Stimulated activated naive CD8-positive, alpha-beta T cell treated with anti-CD3 and anti-CD28 coated beads, Interleukin-15, Interleukin-2, amounts not matched to agents 100 ng/mL and 50 ng/mL, for 24 hours (primary cell): ENCODE measurements around the gene RELL1.

Experiments
- H3K27ac Mint-ChIP-seq: one replicate; pipeline ENCODE4 v1.8.0; 2021; ENCODE audit warnings: mild to moderate bottlenecking, mixed read lengths
- H3K27me3 Mint-ChIP-seq: one replicate; pipeline ENCODE4 v1.8.0; 2021; ENCODE audit warnings: mixed read lengths
- H3K36me3 Mint-ChIP-seq: one replicate; pipeline ENCODE4 v1.8.0; 2021; ENCODE audit warnings: low read depth, mixed read lengths
- H3K4me1 Mint-ChIP-seq: one replicate; pipeline ENCODE4 v1.8.0; 2021; ENCODE audit warnings: low read depth, mixed read lengths
- H3K4me3 Mint-ChIP-seq: one replicate; pipeline ENCODE4 v1.8.0; 2021; ENCODE audit warnings: mild to moderate bottlenecking, mixed read lengths
- H3K9me3 Mint-ChIP-seq: one replicate; pipeline ENCODE4 v1.8.0; 2021; ENCODE audit warnings: mixed read lengths

The RELL1 gene

DNA sequence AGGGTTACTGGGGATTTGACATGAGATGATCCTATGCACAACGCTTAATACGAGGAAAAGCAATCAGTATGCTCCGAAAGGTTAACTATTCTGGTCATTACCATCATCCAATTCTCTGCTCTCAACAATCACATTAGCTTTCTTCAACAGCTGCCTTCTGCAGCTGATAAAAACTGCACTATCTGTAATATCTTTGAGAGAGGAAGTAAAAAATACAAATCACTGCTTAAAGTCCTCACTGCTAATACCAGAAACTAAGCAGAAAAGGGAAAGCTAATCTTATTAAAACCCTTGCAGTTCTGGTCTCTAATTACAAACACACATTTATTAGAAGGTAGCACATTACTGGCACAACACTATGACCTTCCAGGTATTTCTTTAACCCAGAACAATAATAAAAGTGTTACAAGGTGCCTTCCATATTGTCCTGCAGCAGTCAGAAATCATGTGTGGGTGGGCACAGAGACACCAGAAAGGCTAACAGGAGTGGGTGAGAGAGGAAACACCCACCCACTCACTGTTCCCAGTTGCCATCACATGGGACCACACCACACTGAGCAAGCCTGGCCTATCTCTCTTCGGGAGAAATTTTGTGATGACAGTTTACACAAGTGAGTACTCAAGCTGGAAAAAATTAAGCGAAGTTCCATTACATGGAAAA lies 71.0 kb downstream of the RELL1 start:
- Mint-ChIP-seq H3K27ac (peak overlapping the region; percentile 17), H3K9me3 (no peaks in the 10 kb centered on the region), H3K4me3 (no peak overlapping the region), H3K36me3 (peaks cover 6% of the 10 kb centered on the region), H3K27me3 (no peaks in the 10 kb centered on the region), H3K4me1 (peaks cover 20% of the 10 kb centered on the region)

DNA sequence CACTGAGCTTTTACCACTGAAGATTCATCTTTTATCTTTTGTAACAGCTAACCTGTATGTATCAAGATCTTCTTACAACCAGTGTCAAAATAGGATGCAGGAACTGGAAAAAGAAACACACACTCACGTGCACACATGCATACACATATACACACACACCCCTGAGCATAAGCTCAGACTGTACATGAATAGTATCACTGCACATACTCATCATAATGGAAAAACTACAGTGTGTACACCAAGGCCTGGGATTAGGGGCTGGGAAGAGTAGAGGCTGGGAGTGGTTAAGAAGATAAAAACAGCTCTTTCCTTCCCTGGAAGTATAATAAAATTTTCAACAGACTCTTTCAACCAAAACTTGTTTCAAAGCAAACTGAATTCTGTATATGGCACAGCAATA lies 73.4 kb downstream of the RELL1 start:
- Mint-ChIP-seq H3K27me3 (no peaks in the 10 kb centered on the region), H3K36me3 (peaks cover 13% of the 10 kb centered on the region), H3K27ac (no peak overlapping the region), H3K9me3 (no peaks in the 10 kb centered on the region), H3K4me3 (no peak overlapping the region), H3K4me1 (peaks cover 20% of the 10 kb centered on the region)

DNA sequence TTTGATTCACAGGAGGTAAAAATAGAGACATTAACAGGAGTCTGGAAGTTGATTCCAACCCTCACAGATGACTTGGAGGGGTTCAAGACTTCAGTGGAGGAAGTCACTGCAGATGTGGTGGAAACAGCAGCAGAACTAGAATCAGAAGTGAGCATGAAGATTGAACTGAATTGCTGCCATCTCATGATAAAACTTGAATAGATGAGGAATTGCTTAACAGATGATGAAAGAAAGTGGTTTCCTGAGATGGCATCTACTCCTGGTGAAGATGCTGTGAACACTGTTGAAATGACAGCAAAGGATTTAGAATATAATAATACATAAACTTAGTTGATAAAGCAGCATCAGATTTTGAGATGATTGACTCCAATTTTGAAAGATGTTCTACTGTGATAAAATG lies 76.5 kb downstream of the RELL1 start:
- Mint-ChIP-seq H3K27ac (no peak overlapping the region), H3K27me3 (no peaks in the 10 kb centered on the region), H3K36me3 (peaks cover 13% of the 10 kb centered on the region), H3K9me3 (no peaks in the 10 kb centered on the region), H3K4me3 (no peak overlapping the region), H3K4me1 (no peaks in the 10 kb centered on the region)

DNA sequence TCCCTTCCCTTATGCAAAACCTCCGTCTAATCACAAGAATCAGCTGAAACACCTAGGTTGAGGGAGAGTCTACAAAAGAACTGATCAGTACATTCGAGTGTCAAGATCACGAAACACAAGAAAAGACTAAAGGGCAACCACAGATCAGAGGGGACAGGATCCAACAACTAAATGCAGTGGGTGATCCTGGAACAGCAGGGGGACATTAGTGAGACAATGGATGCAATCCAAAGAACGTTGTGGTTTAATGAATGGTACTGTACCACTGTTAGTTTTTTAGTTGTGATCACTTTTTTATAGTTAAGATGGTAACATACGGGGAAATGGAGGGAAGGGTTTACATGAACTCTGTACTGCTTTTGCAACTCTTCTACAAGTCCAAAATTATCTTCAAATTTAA lies 79.2 kb downstream of the RELL1 start:
- Mint-ChIP-seq H3K4me3 (no peak overlapping the region), H3K9me3 (no peaks in the 10 kb centered on the region), H3K36me3 (peaks cover 7% of the 10 kb centered on the region), H3K27me3 (no peaks in the 10 kb centered on the region), H3K27ac (no peak overlapping the region), H3K4me1 (peaks cover 6% of the 10 kb centered on the region)

DNA sequence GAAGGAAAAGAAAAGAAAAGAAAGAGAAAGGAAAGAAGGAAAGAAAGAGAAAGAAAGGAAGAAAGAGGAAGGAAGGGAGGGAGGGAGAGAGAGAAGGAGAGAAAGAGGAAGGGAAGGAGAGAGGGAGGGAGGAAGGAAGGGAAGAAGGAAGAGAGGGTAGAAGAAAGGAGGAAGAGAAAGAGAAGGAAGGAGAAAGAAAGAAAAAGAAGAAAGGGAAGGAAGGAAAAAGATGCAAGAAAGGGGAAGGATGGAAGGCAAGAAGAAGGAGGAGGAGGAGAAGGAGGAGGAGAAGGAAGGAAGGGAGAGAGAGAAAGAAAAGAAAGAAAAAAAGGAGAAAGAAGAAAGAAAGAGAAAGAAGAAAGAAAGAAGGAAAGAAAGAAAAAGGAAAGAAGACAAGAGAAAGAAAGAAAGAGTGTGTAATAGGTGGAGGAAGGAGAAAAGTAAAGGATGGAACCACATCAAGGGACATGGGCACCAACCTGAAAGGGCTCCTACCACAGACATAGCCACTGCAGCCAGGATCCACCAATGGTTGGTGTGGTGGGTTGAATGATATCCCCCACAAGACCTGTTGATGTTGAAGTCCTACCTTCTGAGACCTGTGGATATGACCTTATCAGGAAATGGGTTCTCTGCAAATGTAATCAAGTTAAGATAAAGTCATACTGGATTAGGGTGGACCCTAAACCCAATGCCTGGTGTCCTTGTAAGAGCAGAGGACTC lies 80.2 kb downstream of the RELL1 start:
- peaks cover 7% of the 10 kb centered on the region for H3K36me3 Mint-ChIP-seq
- H3K4me1 Mint-ChIP-seq, result peaks cover 14% of the 10 kb centered on the region
- H3K9me3 Mint-ChIP-seq, result no peaks in the 10 kb centered on the region
- no peak overlapping the region for H3K4me3 Mint-ChIP-seq
- H3K27me3 Mint-ChIP-seq, result no peaks in the 10 kb centered on the region
- no peak overlapping the region for H3K27ac Mint-ChIP-seq

DNA sequence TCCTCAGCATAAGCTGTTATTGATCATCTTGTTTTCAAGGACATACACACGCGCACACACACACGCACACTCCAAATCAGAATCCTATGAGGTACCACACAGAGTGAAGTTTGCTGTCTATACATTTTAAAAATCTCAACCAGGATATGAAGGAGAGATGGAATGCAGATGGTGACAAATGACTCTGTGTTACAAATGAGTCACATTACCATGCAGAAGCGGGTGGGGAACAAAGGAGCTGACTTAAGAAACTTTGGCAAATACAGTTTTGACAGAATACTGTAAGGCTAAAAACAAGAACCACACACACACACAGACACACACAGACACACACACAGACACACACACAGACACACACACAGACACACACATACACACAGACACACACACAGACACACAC lies 81.7 kb downstream of the RELL1 start:
- no peaks in the 10 kb centered on the region for H3K9me3 Mint-ChIP-seq
- no peaks in the 10 kb centered on the region for H3K27me3 Mint-ChIP-seq
- H3K27ac Mint-ChIP-seq, result no peak overlapping the region
- no peak overlapping the region for H3K4me3 Mint-ChIP-seq
- H3K4me1 Mint-ChIP-seq, result peaks cover 17% of the 10 kb centered on the region
- H3K36me3 Mint-ChIP-seq, result peaks cover 4% of the 10 kb centered on the region

DNA sequence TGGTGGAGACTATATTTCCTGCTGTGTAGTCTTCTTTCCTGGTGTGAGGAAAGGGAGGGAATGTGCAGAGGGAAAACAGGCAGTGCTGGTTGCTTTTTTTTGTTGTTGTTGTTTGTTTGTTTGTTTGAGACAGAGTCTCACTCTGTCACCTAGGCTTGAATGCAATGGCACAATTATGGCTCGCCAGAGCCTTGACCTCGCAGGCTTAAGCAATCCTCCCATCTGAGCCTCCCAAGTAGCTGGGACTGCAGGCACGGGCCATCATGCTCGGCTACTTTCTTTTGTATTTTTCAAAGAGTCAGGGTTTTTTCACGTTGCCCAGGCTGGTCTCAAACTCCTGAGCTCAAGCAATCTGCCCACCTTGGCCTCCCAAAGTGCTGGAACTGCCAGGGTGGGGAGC lies 82.5 kb downstream of the RELL1 start:
- no peaks in the 10 kb centered on the region for H3K27me3 Mint-ChIP-seq
- no peaks in the 10 kb centered on the region for H3K36me3 Mint-ChIP-seq
- peaks cover 17% of the 10 kb centered on the region for H3K4me1 Mint-ChIP-seq
- H3K4me3 Mint-ChIP-seq, result no peak overlapping the region
- no peaks in the 10 kb centered on the region for H3K9me3 Mint-ChIP-seq
- H3K27ac Mint-ChIP-seq, result no peak overlapping the region

DNA sequence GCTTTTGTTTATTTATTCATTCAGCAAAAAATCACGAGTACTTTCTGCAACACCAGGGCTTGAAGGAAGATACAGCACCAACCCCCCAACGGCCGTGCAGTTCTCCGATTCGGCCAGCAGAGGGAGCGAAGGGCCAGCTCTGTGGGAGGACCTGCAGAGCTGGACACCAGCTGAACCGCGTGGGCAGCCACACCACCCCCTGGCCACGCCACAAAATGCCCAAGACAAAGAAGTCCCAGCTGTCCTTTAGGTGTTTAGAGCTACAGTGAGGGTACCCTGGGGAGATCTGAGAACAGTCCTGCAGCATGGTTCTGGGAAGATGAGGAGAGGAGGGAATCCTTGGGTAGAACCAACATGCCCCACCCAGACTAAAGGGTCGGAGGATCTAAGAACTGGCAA lies 83.1 kb downstream of the RELL1 start:
- no peak overlapping the region for H3K27ac Mint-ChIP-seq
- no peaks in the 10 kb centered on the region for H3K27me3 Mint-ChIP-seq
- H3K9me3 Mint-ChIP-seq, result no peaks in the 10 kb centered on the region
- H3K36me3 Mint-ChIP-seq, result no peaks in the 10 kb centered on the region
- no peak overlapping the region for H3K4me3 Mint-ChIP-seq
- peaks cover 17% of the 10 kb centered on the region for H3K4me1 Mint-ChIP-seq

DNA sequence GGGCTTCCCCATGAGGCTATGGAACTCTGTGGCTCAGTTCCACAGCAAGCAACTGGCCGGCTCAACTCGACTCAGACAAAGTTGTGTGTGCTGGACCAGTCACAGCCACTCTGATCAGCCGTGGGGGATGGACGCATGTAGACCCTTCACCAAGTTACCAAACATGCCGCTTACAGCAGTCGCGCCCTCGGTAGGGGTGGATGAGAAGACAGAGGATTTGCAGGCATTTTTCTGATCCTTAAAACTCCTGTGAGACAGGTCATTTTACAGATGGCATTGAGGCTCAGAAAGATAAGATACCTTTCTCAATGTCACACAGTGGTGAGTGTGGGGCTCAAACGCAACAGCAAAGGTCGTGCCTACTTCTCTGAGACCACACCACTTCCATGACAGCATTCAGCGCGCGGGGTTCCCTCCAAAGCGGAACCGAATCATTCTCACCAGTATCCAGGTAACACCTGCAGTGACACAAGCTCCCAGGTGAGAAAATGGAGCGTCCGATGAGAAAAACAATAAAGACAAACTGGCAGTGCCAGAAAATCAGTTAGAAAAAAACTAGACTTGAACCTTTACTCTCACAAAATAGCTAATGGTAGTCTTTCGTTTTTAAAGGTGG lies 83.6 kb downstream of the RELL1 start:
- Mint-ChIP-seq H3K4me3 (no peak overlapping the region), H3K9me3 (no peaks in the 10 kb centered on the region), H3K4me1 (peaks cover 17% of the 10 kb centered on the region), H3K36me3 (no peaks in the 10 kb centered on the region), H3K27ac (no peak overlapping the region), H3K27me3 (no peaks in the 10 kb centered on the region)

DNA sequence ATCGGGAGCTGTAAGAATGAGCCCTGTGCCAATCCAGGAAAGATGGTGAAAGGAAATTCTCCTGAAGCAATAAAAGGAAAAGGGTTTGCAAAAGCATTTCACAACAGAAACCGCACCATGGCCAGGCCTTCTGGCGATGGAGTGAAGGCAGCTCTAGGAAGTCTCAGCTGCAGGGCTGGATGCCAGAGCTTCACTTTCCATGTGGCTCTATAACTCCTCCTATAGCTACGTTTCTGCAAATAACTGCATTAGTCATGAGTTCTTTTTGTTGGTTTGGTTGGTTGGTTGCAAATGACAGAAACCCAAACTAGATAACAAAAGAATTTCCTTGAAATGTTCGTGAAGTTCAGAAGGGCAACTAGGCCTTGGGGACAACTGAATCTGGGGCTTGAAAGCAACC lies 84.6 kb downstream of the RELL1 start:
- H3K27ac Mint-ChIP-seq, result no peak overlapping the region
- H3K36me3 Mint-ChIP-seq, result no peaks in the 10 kb centered on the region
- no peak overlapping the region for H3K4me3 Mint-ChIP-seq
- peaks cover 17% of the 10 kb centered on the region for H3K4me1 Mint-ChIP-seq
- no peaks in the 10 kb centered on the region for H3K9me3 Mint-ChIP-seq
- no peaks in the 10 kb centered on the region for H3K27me3 Mint-ChIP-seq

DNA sequence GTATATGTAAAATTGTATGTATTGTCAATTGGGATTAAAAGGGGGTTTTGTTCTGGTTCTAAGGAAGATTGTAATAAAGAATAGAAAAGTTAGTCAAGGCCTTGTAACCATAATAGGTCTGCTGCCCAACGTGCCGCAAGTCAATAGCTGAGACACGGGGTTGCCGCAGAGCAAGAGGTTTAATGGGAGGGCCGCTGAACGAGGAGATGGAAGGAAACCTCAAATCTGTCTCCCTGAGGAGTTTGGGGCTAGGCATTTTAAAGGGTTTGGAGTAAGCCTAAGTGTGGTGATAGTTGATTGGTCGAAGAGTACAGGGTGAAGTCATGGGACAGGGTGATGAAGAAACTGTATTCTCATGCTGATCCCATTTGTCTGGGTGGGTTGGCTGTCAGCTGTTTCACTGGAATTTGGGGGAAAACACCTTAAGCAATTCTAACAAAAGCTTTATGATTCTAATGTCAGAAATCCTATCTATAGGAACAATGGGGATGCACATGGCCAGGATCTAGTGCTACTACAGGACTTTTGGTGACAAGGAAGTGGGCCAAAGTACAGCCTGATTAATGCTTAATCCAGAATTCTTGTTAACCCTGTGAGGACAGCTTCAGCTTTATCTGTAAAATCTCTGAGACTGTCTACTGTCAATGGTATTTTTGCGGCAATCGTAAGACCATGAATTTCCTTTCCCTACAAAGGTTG lies 86.9 kb downstream of the RELL1 start:
- Mint-ChIP-seq H3K4me1 (peaks cover 17% of the 10 kb centered on the region), H3K27me3 (no peaks in the 10 kb centered on the region), H3K36me3 (no peaks in the 10 kb centered on the region), H3K4me3 (no peak overlapping the region), H3K9me3 (no peaks in the 10 kb centered on the region), H3K27ac (no peak overlapping the region)

DNA sequence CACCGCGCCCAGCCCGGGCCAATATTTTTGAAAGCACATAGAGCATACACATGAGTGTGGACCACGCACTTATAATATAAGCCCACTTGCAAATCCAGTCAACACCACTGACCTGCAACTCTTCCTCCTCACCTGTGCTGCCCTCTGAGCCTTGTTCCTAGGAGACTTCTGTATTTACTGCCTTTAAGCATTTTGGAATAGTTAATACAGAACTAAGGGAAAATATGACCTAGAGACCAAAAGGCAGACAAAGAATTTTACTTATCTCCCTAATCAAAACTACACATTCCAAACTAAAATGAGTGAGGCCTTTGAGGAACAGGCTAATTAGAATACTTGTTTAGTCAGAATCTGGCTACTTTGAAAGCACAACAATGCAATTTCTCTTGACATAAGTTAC lies 89.1 kb downstream of the RELL1 start:
- H3K4me1 Mint-ChIP-seq, result peaks cover 11% of the 10 kb centered on the region
- no peaks in the 10 kb centered on the region for H3K36me3 Mint-ChIP-seq
- no peak overlapping the region for H3K27ac Mint-ChIP-seq
- H3K9me3 Mint-ChIP-seq, result no peaks in the 10 kb centered on the region
- H3K27me3 Mint-ChIP-seq, result no peaks in the 10 kb centered on the region
- no peak overlapping the region for H3K4me3 Mint-ChIP-seq

DNA sequence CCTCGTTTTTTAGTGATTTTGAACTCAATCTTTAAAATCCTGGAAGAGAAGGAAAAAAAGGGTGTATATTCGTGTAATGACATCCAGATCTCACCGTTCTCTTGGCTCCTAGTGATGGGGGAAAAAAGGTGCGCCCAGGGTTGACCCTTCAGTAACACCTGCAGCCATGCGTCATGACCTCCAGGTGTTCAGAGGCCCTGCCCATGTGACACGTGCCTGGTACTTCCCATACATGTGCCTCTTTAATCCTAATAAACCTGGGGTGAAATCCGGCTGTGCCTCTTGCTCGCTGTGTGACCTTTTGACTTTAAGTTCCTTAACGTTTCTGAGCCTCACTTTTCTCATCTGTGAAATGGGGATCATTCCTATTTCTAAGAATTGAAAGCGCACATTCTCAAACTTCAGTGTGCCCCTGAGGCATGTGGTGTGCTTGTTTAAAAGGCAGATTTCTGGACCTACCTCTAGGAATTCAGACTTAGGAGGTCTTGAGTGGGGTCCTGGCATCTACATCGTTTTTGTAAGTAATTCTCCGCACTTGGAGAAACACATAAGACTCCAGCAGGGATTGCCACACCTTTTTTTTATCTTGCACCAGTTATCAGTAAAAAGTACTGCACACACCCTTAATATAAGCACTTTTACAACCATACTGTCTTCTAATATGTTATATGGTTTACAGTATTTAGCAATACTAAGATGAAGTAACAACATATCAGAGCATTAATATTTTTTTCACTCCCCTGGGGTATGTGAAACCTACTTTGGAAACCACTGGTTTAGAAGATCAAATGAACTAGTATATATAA lies 90.1 kb downstream of the RELL1 start:
- no peaks in the 10 kb centered on the region for H3K9me3 Mint-ChIP-seq
- H3K27ac Mint-ChIP-seq, result no peak overlapping the region

DNA sequence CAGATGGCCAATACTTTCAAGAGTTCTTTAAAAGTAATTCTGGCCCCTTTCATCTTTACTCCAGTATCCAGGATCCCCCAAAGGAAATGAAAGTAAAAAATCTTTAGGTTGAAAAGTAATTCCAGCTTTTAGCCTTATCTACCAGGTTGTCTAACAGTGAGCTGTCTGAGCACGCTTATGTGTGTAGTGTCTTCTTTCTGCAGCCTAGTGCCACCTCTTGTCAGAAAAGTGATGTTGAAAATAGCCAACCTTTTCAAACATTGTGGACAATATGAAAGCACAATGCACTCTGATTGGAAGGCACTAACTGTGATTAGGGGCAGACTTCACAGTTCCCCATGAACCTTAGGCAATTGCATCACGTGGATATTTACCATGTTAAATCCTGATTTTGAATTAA lies 92.1 kb downstream of the RELL1 start:
- Mint-ChIP-seq H3K27me3 (no peaks in the 10 kb centered on the region), H3K9me3 (no peaks in the 10 kb centered on the region), H3K27ac (no peak overlapping the region), H3K4me3 (no peak overlapping the region), H3K36me3 (no peaks in the 10 kb centered on the region), H3K4me1 (no peaks in the 10 kb centered on the region)

More for the DNA sequence above, 90.1 kb downstream of the RELL1 start:
- Mint-ChIP-seq H3K4me1 (peaks cover 4% of the 10 kb centered on the region), H3K4me3 (no peak overlapping the region), H3K27me3 (no peaks in the 10 kb centered on the region), H3K36me3 (no peaks in the 10 kb centered on the region)
